ENCODE data around the gene VAPB.

Gene VAPB

DNA sequence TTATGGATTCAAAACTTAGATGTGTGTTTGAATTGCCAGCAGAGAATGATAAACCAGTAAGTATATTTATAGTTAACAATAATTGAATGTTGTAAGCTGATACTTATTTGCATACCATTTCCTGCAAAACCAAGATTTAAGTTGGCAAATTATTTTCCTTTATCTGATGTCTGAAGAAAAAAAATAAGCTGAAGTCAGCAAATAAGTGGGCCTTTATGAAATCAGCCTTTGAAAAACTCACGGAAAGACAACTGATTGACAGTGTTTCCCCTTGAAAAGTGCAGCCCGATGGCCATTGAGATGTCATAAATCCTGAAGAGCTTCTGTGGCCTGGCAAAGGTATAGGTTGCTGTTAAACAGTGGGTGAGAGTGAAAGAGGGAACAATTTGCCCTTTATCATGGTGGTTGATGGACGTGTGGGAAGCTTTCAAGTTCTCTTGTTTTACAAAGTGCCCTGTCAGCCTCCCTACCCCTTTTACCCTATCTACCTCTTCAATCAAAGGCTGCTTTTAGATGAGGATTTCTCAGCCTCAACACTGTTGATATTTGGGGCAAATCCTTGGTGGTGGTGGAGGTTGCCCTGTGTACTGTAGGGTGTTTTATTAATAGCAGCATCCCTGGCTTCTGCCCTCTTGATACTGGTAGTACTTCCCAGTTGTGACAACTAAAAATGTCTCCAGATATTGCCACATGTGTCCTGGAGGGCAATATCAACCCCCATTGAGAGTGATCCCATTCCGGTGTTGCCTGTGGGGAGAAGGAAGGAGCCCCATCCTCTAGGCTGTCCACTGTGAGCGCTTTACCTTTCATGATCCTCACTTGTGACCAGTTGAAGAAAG is 50.2 kb downstream of the VAPB start:
- no peak for DNase-seq

DNA sequence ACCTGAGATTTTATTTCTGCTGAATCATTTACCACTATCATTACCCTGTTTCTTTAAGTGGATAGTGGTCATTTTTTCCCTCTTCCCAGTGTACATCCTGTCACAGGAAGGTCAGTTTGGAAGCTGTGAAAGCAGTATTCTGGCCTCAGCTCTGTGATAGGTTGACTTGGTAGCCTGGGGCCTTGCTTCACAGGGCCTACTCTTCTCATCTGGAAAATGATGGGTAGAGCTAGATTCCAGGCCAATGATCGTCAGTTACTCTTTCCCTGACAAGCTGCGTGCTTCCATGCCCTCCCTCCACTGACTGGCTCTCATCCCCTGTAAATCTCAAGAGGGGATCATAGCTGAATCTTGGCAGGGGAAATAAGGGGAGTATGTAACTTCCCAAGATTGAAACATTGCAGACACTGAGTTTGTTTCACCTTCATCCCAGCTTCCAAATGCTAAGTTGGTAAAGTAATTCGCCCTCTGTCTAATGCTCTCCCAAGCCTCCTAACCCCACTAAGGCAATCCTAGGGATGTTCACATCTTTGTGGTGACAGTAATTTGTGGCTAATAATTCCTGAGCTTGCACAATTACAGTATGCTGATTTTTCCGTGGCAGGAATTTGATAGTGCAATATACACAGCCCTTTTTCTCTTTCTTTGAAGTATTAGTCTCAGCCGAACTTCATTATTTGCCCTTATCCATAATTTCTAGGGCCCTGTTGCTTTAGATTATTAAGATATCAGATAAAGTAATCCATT is 51.2 kb downstream of the VAPB start:
- no peak for DNase-seq

DNA sequence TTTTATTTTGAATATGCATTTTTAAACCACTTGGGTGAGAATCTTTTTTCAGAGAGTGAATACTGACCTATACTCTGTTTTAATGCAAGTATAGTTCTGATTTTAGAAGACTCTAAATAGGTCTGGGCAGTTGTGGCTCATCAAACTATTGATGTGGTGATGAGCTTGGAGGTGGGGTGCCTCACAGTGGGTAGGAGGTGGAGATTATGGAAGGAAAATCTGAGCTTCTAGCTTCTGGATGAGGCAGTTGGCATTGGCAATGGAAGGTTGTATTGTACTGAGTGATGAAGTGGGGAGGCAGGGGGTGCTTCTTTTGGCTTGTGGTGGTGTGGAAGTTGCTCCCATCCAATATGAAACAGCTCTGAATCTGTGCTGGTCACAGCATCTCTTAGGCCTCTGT is 52.7 kb downstream of the VAPB start:
- DNase-seq: no peak

DNA sequence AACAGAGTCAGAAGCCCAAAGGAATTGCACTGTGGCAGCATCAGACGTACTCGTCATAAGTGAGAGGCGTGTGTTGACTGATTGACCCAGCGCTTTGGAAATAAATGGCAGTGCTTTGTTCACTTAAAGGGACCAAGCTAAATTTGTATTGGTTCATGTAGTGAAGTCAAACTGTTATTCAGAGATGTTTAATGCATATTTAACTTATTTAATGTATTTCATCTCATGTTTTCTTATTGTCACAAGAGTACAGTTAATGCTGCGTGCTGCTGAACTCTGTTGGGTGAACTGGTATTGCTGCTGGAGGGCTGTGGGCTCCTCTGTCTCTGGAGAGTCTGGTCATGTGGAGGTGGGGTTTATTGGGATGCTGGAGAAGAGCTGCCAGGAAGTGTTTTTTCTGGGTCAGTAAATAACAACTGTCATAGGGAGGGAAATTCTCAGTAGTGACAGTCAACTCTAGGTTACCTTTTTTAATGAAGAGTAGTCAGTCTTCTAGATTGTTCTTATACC is 55.8 kb downstream of the VAPB start:
- DNase-seq: no peak

DNA sequence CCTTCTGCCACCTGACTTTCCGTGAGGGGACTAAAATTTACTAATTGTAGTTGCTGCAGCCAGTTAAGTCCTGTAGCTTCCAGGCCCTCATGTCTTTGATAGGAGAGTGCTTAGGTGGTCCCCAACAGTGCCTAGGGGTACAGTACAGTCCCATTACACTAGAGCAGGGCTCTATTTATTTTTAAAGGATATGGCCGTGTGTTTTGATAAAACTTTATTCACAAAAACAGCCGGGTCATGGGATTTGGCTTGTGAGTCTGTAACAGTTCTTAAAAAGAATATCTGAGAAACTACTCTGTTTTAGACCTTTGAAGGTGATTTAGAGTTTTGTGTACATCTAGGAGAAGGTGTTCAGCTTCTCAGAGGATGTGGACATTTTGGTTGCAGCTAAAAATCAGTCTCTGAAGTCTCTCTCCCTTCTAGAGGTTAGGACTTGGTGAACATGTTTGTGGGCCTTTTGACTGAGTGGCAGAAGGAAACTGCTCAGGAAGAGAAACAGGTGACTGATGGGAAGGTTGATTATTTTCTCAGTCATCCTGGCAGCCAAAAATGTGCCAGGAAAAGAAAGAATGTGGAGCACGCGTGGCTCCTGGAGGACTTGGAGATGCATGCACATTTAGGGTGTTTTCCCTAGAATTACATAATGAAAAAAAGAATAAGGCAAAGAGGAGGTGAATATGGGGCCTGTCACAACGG is 57.4 kb downstream of the VAPB start:
- DNase-seq: no peak

DNA sequence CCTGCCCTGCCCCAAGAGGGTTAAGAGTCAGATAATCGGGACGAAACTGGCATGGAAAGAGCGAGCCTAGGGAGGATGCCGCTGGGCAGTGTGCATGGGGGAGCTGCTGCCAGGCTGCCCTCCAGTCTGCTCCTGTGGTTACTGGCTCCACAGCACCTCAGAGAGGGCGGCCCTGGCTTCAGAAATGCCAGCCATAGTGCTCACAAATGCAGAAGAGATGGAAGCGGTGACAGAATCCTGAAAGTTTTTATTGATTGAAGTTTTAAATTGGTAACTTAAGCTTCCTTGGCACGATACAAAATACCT is 57.9 kb downstream of the VAPB start:
- no peak for DNase-seq

DNA sequence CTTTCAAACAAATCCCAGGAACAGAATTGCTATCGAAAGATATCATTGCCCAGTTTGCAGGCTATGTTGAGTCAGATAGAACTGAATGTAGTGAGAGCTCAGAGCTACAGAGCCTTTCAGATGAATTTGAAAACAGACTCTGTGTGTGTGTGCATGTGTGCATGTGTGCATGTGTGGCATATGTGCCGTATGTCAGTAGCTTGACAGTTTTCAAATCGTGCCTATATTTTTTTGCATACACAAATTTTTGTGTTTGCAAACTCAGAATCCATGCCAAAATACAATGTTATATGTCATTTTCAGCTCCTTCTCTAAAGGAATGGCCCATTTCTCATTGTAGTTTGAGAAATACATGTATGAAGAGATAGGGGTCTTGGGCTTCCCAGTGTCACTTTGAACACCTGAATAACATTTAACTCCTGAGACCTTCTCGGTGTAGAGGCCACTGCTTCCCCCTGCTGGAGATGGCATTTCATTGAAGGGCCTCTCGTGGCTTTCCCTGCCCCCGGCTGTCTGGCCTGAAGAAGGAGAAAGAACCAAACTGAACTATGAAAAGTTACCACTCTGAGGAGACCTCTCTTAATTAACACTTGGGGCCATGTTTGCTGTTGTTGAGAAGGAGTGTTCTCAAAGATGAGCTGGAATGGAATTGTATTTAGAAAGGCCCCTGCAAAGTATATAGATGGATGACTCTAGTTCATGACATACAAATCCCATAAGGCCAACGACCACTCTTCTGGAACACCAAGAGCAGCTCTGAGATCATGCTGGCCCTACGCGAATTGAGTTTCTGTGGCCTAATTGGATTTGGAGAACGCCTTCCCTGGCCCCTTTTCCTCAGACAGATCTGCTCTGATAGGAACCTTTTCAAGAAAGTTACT is 58.7 kb downstream of the VAPB start:
- DNase-seq: peak; percentile 72

DNA sequence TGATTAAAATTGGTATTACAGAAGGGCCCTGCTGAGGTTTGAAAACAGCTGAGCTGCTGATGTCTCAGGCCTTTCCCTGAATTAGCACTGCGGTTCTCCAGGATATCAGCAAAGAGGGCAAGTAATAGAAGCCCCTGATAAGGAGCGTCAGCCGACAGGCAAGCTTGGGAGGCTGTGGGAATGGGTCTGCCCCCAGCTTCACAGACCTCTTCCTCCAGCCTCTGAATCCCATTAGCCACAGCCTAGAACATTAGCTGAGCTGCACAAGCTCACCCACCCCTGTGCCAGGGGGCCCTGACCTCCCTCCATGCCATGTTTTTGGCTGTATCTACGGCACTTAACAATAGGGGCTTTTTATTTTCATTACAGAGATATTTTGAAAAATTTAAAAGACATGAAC is 59.9 kb downstream of the VAPB start:
- no peak for DNase-seq

DNA sequence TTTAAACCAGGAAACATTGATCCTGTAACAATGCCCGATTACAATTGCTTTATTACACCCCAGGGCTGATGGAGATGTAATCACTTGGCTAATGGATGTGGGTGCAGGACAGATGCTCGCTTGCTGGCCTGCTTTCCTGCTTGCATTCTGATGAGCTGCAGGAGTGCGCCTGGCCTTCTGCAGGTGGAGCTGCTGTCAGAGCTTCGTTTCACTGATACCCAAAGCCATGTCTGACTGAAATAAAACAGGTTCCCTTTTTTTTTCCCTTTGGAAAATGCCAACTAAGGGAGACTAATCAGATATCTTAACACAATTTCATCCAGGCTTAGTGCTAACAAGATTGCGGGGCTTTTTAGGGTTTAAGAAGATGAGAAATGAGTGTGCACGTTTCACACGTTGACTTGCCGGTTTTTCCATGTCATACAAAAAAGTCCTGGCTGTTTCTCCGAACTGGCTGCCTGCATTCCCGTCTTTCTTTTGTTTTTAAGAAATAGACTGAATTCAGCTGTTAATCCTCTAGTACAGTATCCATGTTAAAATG is 60.7 kb downstream of the VAPB start:
- no peak for DNase-seq

DNA sequence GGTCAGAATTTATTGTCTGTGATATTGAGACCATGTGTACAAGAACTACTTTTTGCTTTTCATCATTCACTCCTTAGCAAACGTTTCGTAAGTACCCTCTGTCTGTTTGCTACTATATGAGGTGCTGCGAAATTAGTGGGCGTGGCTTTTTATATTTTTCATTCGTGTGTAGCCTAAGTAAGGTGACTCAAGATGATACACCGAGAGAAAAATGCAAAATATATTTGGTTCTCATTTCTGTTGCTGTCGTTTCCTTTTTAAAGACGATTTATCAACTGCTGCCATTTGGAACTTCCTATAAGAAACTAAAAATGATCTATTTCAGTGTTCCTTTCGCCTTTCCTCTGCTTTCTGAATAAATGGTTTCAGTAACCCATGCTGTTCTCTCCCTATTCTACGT is 61.2 kb downstream of the VAPB start:
- no peak for DNase-seq

DNA sequence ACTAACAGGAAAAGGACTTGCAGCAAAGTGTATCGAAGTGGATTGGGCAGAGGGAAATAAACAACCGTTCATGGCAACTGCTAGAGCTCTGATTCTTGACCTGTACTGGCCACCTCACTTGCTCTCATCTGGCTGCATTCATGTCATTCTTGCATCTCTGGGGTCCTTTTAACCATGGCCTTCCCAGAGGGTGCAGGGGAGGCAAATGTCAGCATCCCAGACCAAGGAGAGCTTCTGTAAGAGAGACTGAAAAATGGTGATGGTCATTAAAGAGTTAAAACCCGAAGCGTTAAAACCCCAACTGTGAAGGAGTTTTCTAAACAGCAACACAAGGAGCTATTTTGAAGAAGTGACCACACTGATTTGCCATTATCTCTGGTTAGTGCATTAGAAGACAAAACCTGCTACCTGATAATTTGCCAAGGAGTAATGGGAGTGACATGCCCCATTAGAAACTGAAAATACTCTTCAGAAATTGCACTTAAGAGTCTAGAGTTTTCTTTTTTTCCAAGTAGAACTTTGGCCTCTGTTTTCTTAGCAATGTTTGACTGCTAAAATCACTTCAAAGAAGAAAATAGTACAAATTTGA is 63.7 kb downstream of the VAPB start:
- no peak for DNase-seq

DNA sequence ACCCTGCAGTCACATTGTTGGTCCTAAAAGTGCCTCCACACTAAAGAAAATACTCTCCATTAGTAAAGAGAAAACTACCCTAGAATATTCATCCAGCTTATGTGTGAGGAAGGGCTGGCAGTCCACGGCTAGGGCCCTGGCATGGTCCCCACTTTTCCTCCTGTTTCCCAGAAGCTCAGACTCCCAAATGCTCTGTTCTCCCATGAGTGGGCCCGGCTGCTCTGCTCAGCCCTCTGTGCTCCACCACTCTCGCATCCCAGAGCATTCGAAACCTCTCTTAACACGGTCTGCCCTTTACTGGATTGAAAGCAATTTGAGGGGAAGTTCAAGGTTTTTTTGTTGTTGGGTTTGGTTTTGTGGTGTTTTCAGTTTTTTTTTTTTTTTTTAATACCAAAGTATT is 64.4 kb downstream of the VAPB start:
- DNase-seq: no peak

DNA sequence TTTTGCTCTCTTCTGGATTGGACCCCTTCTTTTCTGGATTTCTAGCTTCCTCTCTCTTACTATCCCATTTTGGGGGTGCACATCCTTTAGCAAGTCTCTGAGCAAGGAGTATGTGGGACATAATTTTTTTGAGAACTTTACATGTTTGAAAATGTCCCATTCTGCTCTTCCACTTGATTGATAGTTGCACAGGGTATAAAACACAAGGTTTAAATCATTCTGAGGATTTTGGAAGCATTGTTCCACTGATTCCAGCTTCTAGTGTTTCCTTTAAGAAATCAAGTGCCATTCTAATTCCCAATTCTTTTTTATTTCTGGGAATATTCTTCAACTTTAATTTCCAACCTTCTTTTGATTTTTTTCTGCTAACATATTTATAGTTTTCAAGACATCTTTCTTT is 65.4 kb downstream of the VAPB start:
- no peak for DNase-seq

DNA sequence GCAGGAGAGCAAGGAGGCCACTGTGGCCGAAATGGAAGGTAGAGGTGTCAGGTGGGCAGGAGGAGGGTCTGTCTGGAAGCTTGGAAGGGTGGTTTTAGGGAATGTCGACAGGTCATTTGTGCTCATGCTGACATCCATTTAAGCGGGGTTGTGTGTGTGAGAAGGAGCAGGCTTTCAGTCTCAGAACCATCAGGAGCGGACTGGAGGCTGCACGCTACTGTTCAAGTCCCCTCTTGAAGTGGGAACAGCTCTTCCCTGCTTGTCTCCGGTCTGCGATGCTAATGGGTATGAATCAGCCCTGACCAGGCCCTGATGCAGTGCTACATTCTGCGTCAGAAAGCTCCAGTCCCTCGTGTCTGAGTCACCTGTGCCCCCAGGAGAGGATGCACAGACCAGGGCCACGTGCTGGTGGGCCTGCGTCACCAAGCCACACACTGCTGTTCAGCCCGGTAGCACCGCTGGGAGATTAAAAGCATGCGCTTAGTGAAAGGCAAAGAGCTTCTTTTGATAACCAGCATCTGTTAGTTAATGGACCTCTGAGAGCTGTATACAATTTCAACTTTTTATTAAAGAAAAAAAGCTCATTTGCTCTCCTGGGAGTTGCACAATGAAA is 68.2 kb downstream of the VAPB start:
- DNase-seq: no peak

DNA sequence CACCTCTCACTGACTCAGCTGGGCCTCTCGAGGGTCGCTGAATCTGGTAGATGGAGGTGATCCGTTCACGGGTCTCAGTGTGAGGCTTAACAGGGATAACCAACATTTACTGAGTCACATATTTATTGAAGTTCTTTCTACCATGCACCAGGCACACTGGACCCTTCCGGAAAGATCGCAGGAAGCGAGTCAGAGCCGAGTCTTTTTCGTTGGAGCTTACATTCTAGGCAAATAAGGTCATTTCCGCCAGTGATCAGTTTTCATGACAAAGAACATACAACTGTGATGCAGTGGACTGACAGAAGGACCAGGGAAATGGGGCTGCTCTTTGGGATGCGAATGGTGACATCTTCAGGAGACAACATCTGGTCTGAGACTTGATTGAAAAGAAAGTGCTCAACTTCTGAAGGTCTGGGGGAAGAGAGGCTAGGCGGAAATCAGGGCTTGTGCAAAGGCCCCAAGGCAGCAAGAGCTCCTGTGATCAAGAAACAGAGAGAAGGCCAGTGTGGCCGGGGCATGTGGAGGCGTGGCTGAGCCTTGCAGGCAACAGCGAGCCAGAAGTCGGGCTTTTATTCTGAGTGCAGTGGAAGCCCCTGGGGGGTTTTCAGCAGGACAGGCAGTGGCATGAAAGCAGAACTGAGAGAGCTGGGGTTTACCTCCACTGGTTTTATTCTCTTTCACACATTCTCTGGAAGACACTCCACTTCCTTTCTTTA is 69.5 kb downstream of the VAPB start:
- DNase-seq: no peak

DNA sequence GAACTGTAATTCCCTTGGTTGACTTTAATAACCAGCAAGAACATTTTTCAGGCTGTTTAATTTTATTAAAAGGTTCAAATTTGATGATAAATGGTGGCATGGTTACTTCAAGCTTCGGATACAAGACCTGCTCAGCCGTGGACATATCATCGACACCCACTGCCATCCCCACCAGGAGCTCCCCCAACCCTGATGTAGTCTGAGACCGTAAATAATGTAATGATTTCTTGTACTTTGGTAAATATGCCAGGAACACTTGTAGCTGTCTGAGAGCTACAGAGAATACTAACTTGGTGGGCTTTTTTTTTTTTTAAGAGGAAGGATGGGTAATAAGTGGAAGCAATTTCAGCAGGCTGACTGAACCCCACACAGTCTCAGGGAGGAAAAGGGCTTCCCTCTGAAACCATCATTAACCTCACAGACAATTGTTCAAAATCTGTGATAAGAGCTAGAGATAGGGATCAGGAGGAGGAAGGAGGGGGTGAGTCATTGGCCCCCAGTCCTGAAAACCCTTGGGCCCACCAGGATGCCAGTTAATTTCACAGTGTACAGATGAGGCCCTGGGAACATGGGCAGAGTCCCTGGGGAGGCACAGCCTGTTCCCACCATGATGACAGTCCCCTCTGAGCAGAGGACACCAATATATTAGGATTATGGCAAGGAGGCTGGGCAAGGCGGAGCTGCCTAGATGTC is 70.2 kb downstream of the VAPB start:
- no peak for DNase-seq

DNA sequence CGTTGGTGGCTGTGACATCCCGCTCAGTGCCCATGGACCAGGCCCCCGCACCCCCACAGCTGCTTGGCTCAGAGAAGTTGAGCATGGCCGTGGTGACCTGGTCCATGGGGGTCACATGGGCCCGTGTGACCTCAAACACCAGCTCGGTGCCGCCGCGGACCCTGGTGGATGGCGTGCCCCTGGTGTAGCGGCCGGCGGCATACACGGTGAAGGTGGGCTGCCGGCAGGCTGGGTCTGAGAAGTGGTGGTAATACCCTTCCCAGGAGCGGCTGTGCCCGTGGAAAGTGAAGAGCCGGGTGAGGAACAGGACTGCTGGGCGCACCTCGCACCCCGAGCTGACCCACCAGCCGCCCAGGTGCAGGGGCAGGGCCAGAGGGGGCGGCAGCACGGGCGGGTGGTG is 72.1 kb downstream of the VAPB start:
- DNase-seq: no peak

DNA sequence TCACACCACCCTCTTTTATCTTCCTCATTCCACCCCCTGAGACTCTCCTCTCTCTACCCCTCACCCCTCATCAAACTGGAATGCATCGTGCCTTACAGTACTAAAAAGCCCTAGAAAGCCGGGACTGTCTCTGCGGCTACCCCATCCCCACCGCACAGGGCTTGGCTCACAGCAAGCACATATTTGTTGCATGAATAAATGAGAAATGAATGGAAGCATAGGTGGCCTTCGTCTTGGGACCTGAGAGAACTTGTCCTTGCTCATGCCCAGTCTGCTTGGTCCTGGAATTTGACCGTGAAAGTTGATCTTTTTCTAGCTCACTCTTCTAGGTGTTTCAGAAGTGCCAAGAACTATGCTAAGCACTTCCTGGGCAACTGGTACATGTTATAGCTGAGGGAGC is 72.9 kb downstream of the VAPB start:
- DNase-seq: no peak

DNA sequence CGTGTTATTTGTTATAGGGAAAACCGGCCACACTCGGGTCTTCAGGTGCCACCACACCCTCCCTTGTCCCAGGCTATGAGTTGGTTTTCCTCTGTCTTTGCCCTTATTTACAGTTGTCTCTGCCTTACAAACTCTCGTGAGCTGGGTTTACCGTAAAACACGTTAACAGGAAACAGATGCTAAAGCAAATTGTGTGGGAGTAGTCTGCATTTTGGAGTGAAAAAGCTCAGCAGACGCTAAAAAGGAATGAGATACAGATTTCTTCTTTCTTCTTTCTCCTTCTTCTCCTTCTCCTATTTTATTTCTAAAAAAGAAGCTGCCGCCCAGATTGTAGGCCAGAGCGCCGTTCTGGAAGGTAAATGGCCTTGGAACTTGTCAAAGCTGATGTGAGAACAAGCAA is 74.2 kb downstream of the VAPB start:
- DNase-seq: no peak

DNA sequence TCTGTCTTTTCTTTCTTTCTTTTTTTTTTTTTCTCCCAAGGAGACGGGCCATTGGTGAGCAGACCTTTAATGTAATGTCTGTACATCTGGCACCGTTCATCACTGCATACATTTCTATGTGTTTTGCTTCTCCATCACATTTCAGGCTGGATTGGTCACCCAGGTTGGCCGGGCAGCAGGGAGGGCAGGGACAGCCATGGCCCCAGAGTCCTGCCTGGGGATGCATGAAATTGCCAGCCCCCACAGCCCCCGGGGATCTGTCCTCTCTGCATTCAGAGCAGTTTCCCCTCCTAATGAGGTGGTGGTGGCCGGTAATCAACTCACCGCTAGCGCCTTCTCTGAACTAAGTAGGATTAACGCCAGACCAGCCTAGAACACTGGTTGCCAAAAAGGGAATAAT is 75.8 kb downstream of the VAPB start:
- DNase-seq: no peak

Data from NCI-H526 treated with DMSO at 0.1 percent for 48 hours (cell line).